Body of pancreas (tissue), 4 donors: ENCODE results near the gene TMEM131L. TPM values are rescaled to one million over a fixed set of nuclear protein-coding genes. Genes with fewer than 3 reads are reported as not detected.
A peak's percentile ranks its signal among the peaks of the same experiment; 100 is the strongest.

Experiments
- ATAC-seq: fragments of 150-250 bp; one replicate; pipeline ENCODE4 v1.9.1; 2016
- DNase-seq, 4 donors: peaks; one replicate each; pipeline ENCODE4 v3.0.0-alpha.2; 2019
- H3K27ac ChIP-seq, 4 donors: fragments of 200-600 bp; sonication (generic); 1 replicate in 3 of 4; 2 replicates in 1 of 4; pipeline versions ENCODE4 v1.5.1 to v1.6.1; 2016 to 2019; ENCODE audit warnings: mild to moderate bottlenecking in 1 of 4, mixed read lengths in 1 of 4, moderate library complexity in 1 of 4
- H3K27me3 ChIP-seq, 2 donors: fragments of 200-600 bp; sonication (generic); one replicate each; pipeline ENCODE4 v1.6.0; 2016; ENCODE audit warnings: mild to moderate bottlenecking in 1 of 2
- H3K36me3 ChIP-seq, 2 donors: fragments of 200-600 bp; sonication (generic); replicated peaks in 1 of 2; 2 replicates each; pipeline ENCODE4 v1.5.1; 2016; ENCODE audit warnings: low read depth in 2 of 2; ENCODE audit not compliant: insufficient read depth in 1 of 2
- H3K4me1 ChIP-seq: fragments of 200-600 bp; sonication (generic); one replicate; pipeline ENCODE4 v1.6.0; 2016
- H3K4me3 ChIP-seq, 2 donors: fragments of 200-600 bp; sonication (generic); 1 replicate in 1 of 2; 2 replicates in 1 of 2; pipeline ENCODE4 v1.5.1; 2016 to 2019
- H3K9me3 ChIP-seq, 3 donors: fragments of 200-600 bp; sonication (generic); 1 replicate in 2 of 3; 2 replicates in 1 of 3; pipeline ENCODE4 v1.5.1; 2016
- CTCF ChIP-seq, 7 experiments: fragments of 450-650 bp in 4 of 7; fragments of 200-600 bp in 3 of 7; sonication (generic) in 3 of 7; IDR thresholded peaks; one replicate each; pipeline ENCODE4 v1.5.1; 2016 to 2019; ENCODE audit warnings: antibody characterized with exemption in 7 of 7
- POLR2A ChIP-seq, 3 donors: fragments of 450-650 bp; IDR thresholded peaks; one replicate each; pipeline ENCODE4 v1.6.1; 2016; ENCODE audit warnings: antibody characterized with exemption in 3 of 3, mild to moderate bottlenecking in 2 of 3
- WGBS, 2 donors: methylation state at CpG; one replicate each; pipeline ENCODE4 v1.1.5; 2017; 5-methylcytosine and 5-hydroxymethylcytosine counted together
- intact Hi-C: fragments of 100-400 bp; cut with DNase I; formaldehyde crosslinking; loops from one replicate; pipeline ENCODE4 v1.15.1; 2023
- total RNA-seq, 2 donors: library from RNA; depleted of rRNA; stranded (reverse); fragments of >200 nt; gene quantifications; one replicate each; pipeline ENCODE4 v1.1.0, GENCODE V29; 2016

The TMEM131L gene
- total RNA-seq, 2 donors from 2014 or later: 47.1 to 63.6 TPM

GRCh38 chr4:153571006-153571545, 104.9 kb downstream of the TMEM131L start:
- Histone ChIP-seq H3K9me3 (no peaks in the 10 kb centered on the region), H3K27me3 (no peaks in the 10 kb centered on the region), H3K4me1 (peaks cover 66% of the 10 kb centered on the region), H3K4me3 (no peak overlapping the region), H3K27ac (no peak overlapping the region), H3K36me3 (no peaks in the 10 kb centered on the region)
- 88 to 91% methylated on average over 4 of the region's 4 CpGs for WGBS, 2 donors
- DNase-seq (no peak), ATAC-seq (no peak)
- intact Hi-C loops: loop anchor here (10.0 kb wide), 3 partner anchors 86 to 226 kb away; partner anchors contain the start of gene MND1
- no peak for TF ChIP-seq CTCF (IDR thresholded peaks at IDR 0.05)
- no peak for TF ChIP-seq POLR2A (IDR thresholded peaks at IDR 0.05)

- H3K4me3 ChIP-seq: no peak overlapping the region
- TF ChIP-seq CTCF (IDR thresholded peaks at IDR 0.05) (no peak), POLR2A (IDR thresholded peaks at IDR 0.05) (no peak)
- ATAC-seq: no peak
- WGBS, 2 donors: 94 to 100% methylated on average over 3 of the region's 3 CpGs
- H3K27me3 ChIP-seq: no peaks in the 10 kb centered on the region
- H3K27ac ChIP-seq: peak overlapping the region in 2 of 4 donors; percentile 25 to 41
- H3K4me1 ChIP-seq: peaks cover 54% of the 10 kb centered on the region
- no peak for DNase-seq
- no peaks in the 10 kb centered on the region for H3K9me3 ChIP-seq
- H3K36me3 ChIP-seq: no peaks in the 10 kb centered on the region
- intact Hi-C loops: loop anchor here (10.0 kb wide), 3 partner anchors 88 to 228 kb away; partner anchors contain the start of gene MND1
Observed at GRCh38 chr4:153572609-153573008, 106.4 kb downstream of the TMEM131L start.

- H3K36me3 ChIP-seq: no peaks in the 10 kb centered on the region
- 50 to 65% methylated on average over 7 of the region's 7 CpGs for WGBS, 2 donors
- peak; percentile 43 for ATAC-seq
- no peaks in the 10 kb centered on the region for H3K9me3 ChIP-seq
- H3K4me1 ChIP-seq: peaks cover 48% of the 10 kb centered on the region
- H3K4me3 ChIP-seq: no peak overlapping the region
- no peak for TF ChIP-seq POLR2A (IDR thresholded peaks at IDR 0.05)
- intact Hi-C loops: loop anchor here (10.0 kb wide), 3 partner anchors 88 to 228 kb away; partner anchors contain the start of gene MND1
- peak overlapping the region in 3 of 4 donors; percentile 21 to 41 (median 25) for H3K27ac ChIP-seq
- H3K27me3 ChIP-seq: no peaks in the 10 kb centered on the region
- DNase-seq: peak in 3 of 4 donors; percentile 45 to 51 (median 47)
Observed at GRCh38 chr4:153573221-153573620, 107.1 kb downstream of the TMEM131L start.

- H3K9me3 ChIP-seq: no peaks in the 10 kb centered on the region
- 57 to 59% methylated on average over 4 of the region's 4 CpGs for WGBS, 2 donors
- TF ChIP-seq POLR2A (IDR thresholded peaks at IDR 0.05): no peak
- TF ChIP-seq CTCF (IDR thresholded peaks at IDR 0.05): peak; percentile 34 to 83 (median 78)
- H3K4me1 ChIP-seq: peaks cover 38% of the 10 kb centered on the region
- intact Hi-C loops: loop anchor here (10.0 kb wide), 3 partner anchors 89 to 229 kb away; partner anchors contain the start of gene MND1
- peak overlapping the region in 3 of 4 donors; percentile 16 to 49 (median 21) for H3K27ac ChIP-seq
- ATAC-seq (peak; percentile 87), DNase-seq (peak; percentile 72 to 87 (median 78))
- no peak overlapping the region for H3K4me3 ChIP-seq
- no peaks in the 10 kb centered on the region for H3K27me3 ChIP-seq
- H3K36me3 ChIP-seq: no peaks in the 10 kb centered on the region
Observed at GRCh38 chr4:153573881-153574802, 108.0 kb downstream of the TMEM131L start.

- intact Hi-C loops: loop anchor here (10.0 kb wide), 3 partner anchors 92 to 232 kb away; partner anchors contain the start of gene MND1
- H3K4me3 ChIP-seq: no peak overlapping the region
- H3K9me3 ChIP-seq: no peaks in the 10 kb centered on the region
- no peak for TF ChIP-seq POLR2A (IDR thresholded peaks at IDR 0.05)
- TF ChIP-seq CTCF (IDR thresholded peaks at IDR 0.05): peak in 1 of 7 experiments; percentile 5
- no peak overlapping the region for H3K27ac ChIP-seq
- ATAC-seq (no peak), DNase-seq (no peak)
- no peaks in the 10 kb centered on the region for H3K36me3 ChIP-seq
- no peaks in the 10 kb centered on the region for H3K27me3 ChIP-seq
- H3K4me1 ChIP-seq: peaks cover 33% of the 10 kb centered on the region
- 41 to 45% methylated on average over 2 of the region's 2 CpGs for WGBS, 2 donors
Observed at GRCh38 chr4:153576443-153576774, 110.2 kb downstream of the TMEM131L start.
